ENCODE data around the gene WDFY2. TPM values are rescaled to one million over a fixed set of nuclear protein-coding genes. Genes with fewer than 3 reads are reported as not detected.
A peak's percentile ranks its signal among the peaks of the same experiment; 100 is the strongest.

The WDFY2 gene
- total and polyA plus RNA-seq, 2 of the 13 experiments (the other 11 are each of a cell fraction or from before 2014, with no cell fraction given), result 22.6 to 27.0 TPM

DNA sequence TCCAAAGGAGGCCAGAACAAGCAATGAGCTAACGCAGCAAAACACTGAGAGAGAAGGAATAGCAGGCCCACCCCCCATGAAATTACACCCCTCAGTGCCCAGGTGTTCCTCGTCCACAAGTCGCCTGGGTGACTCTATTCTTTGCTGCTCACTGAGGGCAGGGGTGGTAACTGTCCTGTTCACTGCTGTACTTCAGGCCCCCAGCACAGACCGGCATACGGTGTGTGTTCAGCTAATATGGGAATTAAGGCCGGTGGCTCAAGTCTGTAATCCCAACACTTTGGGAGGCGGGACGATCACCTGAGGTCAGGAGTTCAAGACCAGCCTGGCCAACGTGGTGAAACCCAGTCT is 187.8 kb downstream of the WDFY2 start:
- Histone ChIP-seq H4K20me1 (ENCODE audit: insufficient read depth, low read length) (no peaks in the 10 kb centered on the region), H3K9me3 (ENCODE audit: low read length) (no peaks in the 10 kb centered on the region), H3K79me2 (ENCODE audit: insufficient read depth, low read length) (no peaks in the 10 kb centered on the region), H3K36me3 (replicated peaks in 1 of 2; ENCODE audit: control insufficient read depth in 1 of 2, insufficient read depth in 2 of 2, low read length in 2 of 2) (peaks cover 0 to 3% of the 10 kb centered on the region in 2 experiments; a peak in 2 of 5 replicates), H3K4me3 (replicated peaks in 1 of 3; ENCODE audit: insufficient read depth in 1 of 3, low read depth in 2 of 3, low read length in 3 of 3) (no peak overlapping the region), H3K4me1 (ENCODE audit: insufficient read depth, low read length) (peaks cover 18% of the 10 kb centered on the region), H3K27ac (ENCODE audit: extremely low read length, insufficient read depth, low read length) (no peak overlapping the region), H3K27me3 (ENCODE audit: control insufficient read depth in 1 of 2, insufficient read depth in 2 of 2, low read length in 2 of 2) (no peaks in the 10 kb centered on the region), H3K4me2 (ENCODE audit: low read depth, low read length) (no peak overlapping the region), H3K9ac (ENCODE audit: insufficient read depth, low read depth, low read length) (no peak overlapping the region), H2AFZ (ENCODE audit: low read length) (no peak overlapping the region)
- POLR2A ChIA-PET, result interaction anchor here (1.5 kb wide), 1 partner anchor 319 kb away, joined by 7 read pairs; the partner anchor contains the start of gene INTS6
- no peak for DNase-seq (ENCODE audit: low spot score)
- 88% methylated on average over 9 of the region's 9 CpGs for WGBS (ENCODE audit: low lambda C conversion rate)
- no TSS peak for BruUV-seq (replicated peaks)
- TF ChIP-seq ZNF556 (CRISPR knock-in tag; IDR thresholded peaks at IDR 0.05; ENCODE audit: borderline replicate concordance) (no peak), TCF12 (IDR thresholded peaks at IDR 0.05) (no peak), TCF12 (CRISPR knock-in tag; IDR thresholded peaks at IDR 0.05) (no peak), MTF2 (CRISPR knock-in tag; IDR thresholded peaks at IDR 0.05; ENCODE audit: borderline replicate concordance) (no peak), PHF5A (CRISPR knock-in tag; IDR thresholded peaks at IDR 0.05; ENCODE audit: low read depth, unreplicated experiment) (no peak), ZFP36L2 (CRISPR knock-in tag; IDR thresholded peaks at IDR 0.05) (no peak), KLF13 (CRISPR knock-in tag; IDR thresholded peaks at IDR 0.05) (no peak), SMARCC2 (IDR thresholded peaks at IDR 0.05) (no peak), BRD4 (CRISPR knock-in tag; IDR thresholded peaks at IDR 0.05) (no peak), ERF (CRISPR knock-in tag; IDR thresholded peaks at IDR 0.05) (no peak)
- TF ChIP-seq, protein P1, sequence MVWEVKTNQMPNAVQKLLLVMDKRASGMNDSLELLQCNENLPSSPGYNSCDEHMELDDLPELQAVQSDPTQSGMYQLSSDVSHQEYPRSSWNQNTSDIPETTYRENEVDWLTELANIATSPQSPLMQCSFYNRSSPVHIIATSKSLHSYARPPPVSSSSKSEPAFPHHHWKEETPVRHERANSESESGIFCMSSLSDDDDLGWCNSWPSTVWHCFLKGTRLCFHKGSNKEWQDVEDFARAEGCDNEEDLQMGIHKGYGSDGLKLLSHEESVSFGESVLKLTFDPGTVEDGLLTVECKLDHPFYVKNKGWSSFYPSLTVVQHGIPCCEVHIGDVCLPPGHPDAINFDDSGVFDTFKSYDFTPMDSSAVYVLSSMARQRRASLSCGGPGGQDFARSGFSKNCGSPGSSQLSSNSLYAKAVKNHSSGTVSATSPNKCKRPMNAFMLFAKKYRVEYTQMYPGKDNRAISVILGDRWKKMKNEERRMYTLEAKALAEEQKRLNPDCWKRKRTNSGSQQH (CRISPR knock-in tag; IDR thresholded peaks at IDR 0.05; ENCODE audit: low read depth), result no peak
- TF ChIP-seq, protein P2, sequence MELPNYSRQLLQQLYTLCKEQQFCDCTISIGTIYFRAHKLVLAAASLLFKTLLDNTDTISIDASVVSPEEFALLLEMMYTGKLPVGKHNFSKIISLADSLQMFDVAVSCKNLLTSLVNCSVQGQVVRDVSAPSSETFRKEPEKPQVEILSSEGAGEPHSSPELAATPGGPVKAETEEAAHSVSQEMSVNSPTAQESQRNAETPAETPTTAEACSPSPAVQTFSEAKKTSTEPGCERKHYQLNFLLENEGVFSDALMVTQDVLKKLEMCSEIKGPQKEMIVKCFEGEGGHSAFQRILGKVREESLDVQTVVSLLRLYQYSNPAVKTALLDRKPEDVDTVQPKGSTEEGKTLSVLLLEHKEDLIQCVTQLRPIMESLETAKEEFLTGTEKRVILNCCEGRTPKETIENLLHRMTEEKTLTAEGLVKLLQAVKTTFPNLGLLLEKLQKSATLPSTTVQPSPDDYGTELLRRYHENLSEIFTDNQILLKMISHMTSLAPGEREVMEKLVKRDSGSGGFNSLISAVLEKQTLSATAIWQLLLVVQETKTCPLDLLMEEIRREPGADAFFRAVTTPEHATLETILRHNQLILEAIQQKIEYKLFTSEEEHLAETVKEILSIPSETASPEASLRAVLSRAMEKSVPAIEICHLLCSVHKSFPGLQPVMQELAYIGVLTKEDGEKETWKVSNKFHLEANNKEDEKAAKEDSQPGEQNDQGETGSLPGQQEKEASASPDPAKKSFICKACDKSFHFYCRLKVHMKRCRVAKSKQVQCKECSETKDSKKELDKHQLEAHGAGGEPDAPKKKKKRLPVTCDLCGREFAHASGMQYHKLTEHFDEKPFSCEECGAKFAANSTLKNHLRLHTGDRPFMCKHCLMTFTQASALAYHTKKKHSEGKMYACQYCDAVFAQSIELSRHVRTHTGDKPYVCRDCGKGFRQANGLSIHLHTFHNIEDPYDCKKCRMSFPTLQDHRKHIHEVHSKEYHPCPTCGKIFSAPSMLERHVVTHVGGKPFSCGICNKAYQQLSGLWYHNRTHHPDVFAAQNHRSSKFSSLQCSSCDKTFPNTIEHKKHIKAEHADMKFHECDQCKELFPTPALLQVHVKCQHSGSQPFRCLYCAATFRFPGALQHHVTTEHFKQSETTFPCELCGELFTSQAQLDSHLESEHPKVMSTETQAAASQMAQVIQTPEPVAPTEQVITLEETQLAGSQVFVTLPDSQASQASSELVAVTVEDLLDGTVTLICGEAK (IDR thresholded peaks at IDR 0.05), result no peak
- TF ChIP-seq, protein P2 (CRISPR knock-in tag; IDR thresholded peaks at IDR 0.05), result no peak
- TF ChIP-seq, protein P3, sequence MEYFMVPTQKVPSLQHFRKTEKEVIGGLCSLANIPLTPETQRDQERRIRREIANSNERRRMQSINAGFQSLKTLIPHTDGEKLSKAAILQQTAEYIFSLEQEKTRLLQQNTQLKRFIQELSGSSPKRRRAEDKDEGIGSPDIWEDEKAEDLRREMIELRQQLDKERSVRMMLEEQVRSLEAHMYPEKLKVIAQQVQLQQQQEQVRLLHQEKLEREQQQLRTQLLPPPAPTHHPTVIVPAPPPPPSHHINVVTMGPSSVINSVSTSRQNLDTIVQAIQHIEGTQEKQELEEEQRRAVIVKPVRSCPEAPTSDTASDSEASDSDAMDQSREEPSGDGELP (IDR thresholded peaks at IDR 0.05; ENCODE audit: borderline replicate concordance, low read depth), result no peak
- TF ChIP-seq, protein P4, sequence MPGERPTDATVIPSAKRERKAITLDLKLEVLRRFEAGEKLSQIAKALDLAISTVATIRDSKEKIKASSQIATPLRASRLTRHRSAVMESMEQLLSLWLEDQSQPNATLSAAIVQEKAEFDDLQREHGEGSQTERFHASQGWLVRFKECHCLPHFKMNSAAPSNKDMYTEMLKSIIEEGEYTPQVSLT (CRISPR knock-in tag; IDR thresholded peaks at IDR 0.05; ENCODE audit: borderline replicate concordance, low read depth), result no peak
- CTCF ChIA-PET (ENCODE audit: low intra/inter-chr PET ratio, low total read pairs), result no interaction called here
- in situ Hi-C loops (cut with HindIII; ENCODE audit: extremely low pct_ligation_motif_present, low pct_unique_long_range_greater_than_20kb) (no loop called here), intact Hi-C loops (cut with micrococcal nuclease; ENCODE audit: unreplicated experiment) (no loop called here)
- peak; percentile 3; the same call in 1 of the 3 replicates for ATAC-seq
- no peak for FAIRE-seq

All from HepG2 (cell line).